ENCODE measurements around the gene VDR.

DNA sequence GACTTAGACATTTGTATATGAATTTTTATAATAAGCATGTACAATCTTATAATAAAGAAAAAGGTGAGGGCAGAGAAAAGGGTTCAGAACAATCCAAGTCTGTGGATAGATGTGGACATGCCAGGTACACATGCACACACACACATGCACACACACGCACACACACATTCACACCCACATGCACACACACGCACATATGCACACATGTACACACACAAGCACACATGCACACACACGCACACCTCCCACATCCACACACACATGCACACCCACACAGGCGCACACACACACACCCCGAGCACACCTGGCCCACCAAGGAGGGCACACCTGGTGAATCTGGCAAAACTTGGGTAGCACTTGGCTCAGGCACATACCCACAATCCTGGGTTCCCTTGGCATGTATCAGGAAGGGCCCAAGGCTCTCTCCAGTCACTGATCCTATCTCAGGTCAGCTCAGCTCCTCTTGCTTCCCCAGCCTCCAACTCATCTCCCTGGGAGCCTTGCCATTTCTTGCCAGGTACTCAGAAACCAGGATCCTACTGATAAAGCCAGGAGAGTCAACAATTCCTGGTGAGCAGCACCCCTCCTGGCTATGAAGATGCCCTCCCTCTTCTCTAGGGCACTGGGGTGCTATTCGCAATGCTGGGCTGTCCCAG is 40.0 kb upstream of the VDR start:
- TF ChIP-seq CTCF (optimal IDR thresholded peaks at IDR 0.05 in 1 of 3, IDR thresholded peaks at IDR 0.05 in 1 of 3, conservative IDR thresholded peaks at IDR 0.05 in 1 of 3; ENCODE audit: extremely low read depth in 1 of 3, insufficient read depth in 2 of 3, low read length in 3 of 3) (no peak), EZH2 (IDR thresholded peaks at IDR 0.05; ENCODE audit: low read length) (no peak)
